HEK293T (cell line): Measurements from ENCODE around the gene DPP4.

Experiments
- CTCF ChIA-PET: fragments of 350-600 bp; formaldehyde crosslinking; extraction: SDS; loops from one replicate; lab custom pipeline; 2021; ENCODE audit warnings: antibody characterized with exemption, inconsistent platforms; lab: Yijun Ruan, JAX
- POLR2A ChIA-PET: fragments of 350-600 bp; formaldehyde crosslinking; extraction: SDS; loops from one replicate; lab custom pipeline; 2020; ENCODE audit warnings: antibody characterized with exemption, inconsistent platforms; lab: Yijun Ruan, JAX
- DNase-seq: peaks from one replicate; pipeline ENCODE4 v3.0.0; 2012; ENCODE audit warnings: mixed read lengths; ENCODE audit errors: extremely low spot score
- ARNT ChIP-seq: fragments of 450-650 bp; IDR thresholded peaks from 2 replicates; pipeline ENCODE4 v1.6.1; 2017; ENCODE audit warnings: mild to moderate bottlenecking
- BHLHE40 ChIP-seq: fragments of 450-650 bp; IDR thresholded peaks from 2 replicates; pipeline ENCODE4 v1.6.1; 2016; ENCODE audit warnings: mild to moderate bottlenecking, moderate library complexity, borderline replicate concordance
- CTBP1 ChIP-seq: fragments of 450-650 bp; IDR thresholded peaks from 2 replicates; pipeline ENCODE4 v1.6.1; 2016; ENCODE audit warnings: borderline replicate concordance
- ELF4 ChIP-seq: fragments of 450-650 bp; IDR thresholded peaks from 2 replicates; pipeline ENCODE4 v1.6.1; 2017; ENCODE audit warnings: antibody characterized with exemption
- FOXA1 ChIP-seq: fragments of 450-650 bp; IDR thresholded peaks from 2 replicates; pipeline ENCODE4 v1.6.1; 2016; ENCODE audit warnings: mild to moderate bottlenecking
- FOXK2 ChIP-seq: fragments of 450-650 bp; IDR thresholded peaks from 2 replicates; pipeline ENCODE4 v1.6.1; 2016; ENCODE audit warnings: mild to moderate bottlenecking
- FOXM1 ChIP-seq: fragments of 450-650 bp; IDR thresholded peaks from 2 replicates; pipeline ENCODE4 v1.6.1; 2017; ENCODE audit warnings: mild to moderate bottlenecking, borderline replicate concordance
- HDGF ChIP-seq: fragments of 450-650 bp; IDR thresholded peaks from 2 replicates; pipeline ENCODE4 v1.6.1; 2017; ENCODE audit warnings: antibody characterized with exemption, borderline replicate concordance
- L3MBTL2 ChIP-seq: fragments of 450-650 bp; conservative IDR thresholded peaks from 2 replicates; pipeline ENCODE4 v1.6.1; 2016; ENCODE audit warnings: mild to moderate bottlenecking
- LEF1 ChIP-seq: fragments of 450-650 bp; IDR thresholded peaks from 2 replicates; pipeline ENCODE4 v1.6.1; 2017; ENCODE audit warnings: mild to moderate bottlenecking, borderline replicate concordance
- NFRKB ChIP-seq: fragments of 450-650 bp; IDR thresholded peaks from 2 replicates; pipeline ENCODE4 v1.6.1; 2016; ENCODE audit warnings: mild to moderate bottlenecking, moderate library complexity
- SP1 ChIP-seq: fragments of 450-650 bp; IDR thresholded peaks from 2 replicates; pipeline ENCODE4 v1.6.1; 2017
- SUZ12 ChIP-seq: fragments of 450-650 bp; IDR thresholded peaks from 2 replicates; pipeline ENCODE4 v1.6.1; 2016; ENCODE audit warnings: mild to moderate bottlenecking
- TARDBP ChIP-seq: fragments of 450-650 bp; IDR thresholded peaks from 2 replicates; pipeline ENCODE4 v1.6.1; 2016
- ZNF384 ChIP-seq: fragments of 450-650 bp; IDR thresholded peaks from 2 replicates; pipeline ENCODE4 v1.6.1; 2016
- TF ChIP-seq, protein P1 (sequence below): fragments of 450-650 bp; IDR thresholded peaks from 2 replicates; pipeline ENCODE4 v1.6.1; 2016

Gene DPP4

DNA sequence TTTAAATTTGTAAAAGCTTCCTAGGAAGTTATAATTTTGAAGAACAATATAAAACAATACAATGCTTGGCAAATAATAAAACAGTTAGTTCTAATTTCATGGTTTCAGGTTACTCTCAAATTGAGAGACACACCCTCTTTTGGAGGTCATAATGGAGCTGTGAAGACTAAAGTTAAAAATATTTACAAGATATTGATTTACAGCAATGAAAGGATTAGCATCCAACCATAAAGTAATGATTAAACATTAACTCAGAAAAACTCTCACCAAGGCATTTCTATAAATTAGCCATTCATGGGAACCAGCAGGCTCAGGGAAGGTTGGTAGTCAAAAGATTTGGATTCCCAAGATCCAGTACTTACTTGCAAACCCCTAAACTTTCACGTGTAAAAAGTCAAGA is 6.4 kb downstream of the DPP4 start:
- DNase-seq = no peak
- ChIA-PET POLR2A (no interaction called here), CTCF (no interaction called here)
- no peak for TF ChIP-seq FOXK2
- no peak for TF ChIP-seq HDGF
- TF ChIP-seq TARDBP = no peak
- no peak for TF ChIP-seq NFRKB
- TF ChIP-seq ELF4 = no peak
- TF ChIP-seq BHLHE40 = no peak
- TF ChIP-seq FOXM1 = no peak
- TF ChIP-seq ZNF384 = no peak
- no peak for TF ChIP-seq CTBP1
- no peak for TF ChIP-seq LEF1
- no peak for TF ChIP-seq FOXA1
- TF ChIP-seq, protein P1, sequence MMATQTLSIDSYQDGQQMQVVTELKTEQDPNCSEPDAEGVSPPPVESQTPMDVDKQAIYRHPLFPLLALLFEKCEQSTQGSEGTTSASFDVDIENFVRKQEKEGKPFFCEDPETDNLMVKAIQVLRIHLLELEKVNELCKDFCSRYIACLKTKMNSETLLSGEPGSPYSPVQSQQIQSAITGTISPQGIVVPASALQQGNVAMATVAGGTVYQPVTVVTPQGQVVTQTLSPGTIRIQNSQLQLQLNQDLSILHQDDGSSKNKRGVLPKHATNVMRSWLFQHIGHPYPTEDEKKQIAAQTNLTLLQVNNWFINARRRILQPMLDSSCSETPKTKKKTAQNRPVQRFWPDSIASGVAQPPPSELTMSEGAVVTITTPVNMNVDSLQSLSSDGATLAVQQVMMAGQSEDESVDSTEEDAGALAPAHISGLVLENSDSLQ = no peak
- TF ChIP-seq ARNT = no peak
- no peak for TF ChIP-seq L3MBTL2
- no peak for TF ChIP-seq SUZ12
- TF ChIP-seq SP1 = no peak

- DNase-seq = no peak
- no peak for TF ChIP-seq CTBP1
- TF ChIP-seq NFRKB = no peak
- no peak for TF ChIP-seq FOXK2
- no peak for TF ChIP-seq SUZ12
- TF ChIP-seq ARNT = no peak
- TF ChIP-seq HDGF = no peak
- TF ChIP-seq ELF4 = no peak
- ChIA-PET CTCF (no interaction called here), POLR2A (no interaction called here)
Observed at GRCh38 chr2:162065767-162066166, 8.2 kb downstream of the DPP4 start.

DNA sequence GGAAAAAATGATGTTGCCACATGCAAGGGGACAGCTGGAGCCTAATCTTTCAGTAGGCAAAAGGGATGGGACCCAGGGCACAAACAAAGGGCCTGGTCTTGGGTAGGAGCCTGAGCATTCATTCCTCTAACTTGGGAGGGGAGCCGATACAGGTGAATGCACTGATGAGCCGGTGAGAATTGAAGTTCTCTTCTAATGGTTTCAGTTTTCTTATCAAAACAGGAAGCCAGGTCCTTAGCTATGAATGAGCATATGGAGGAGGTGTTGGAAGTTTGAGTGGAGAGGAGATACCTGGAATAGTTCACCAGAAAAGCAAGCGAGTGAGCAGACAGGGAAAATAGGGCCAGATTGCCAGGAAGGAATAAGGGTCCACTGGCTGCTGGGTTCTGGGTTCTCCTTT is 10.1 kb downstream of the DPP4 start:
- no peak for DNase-seq
- TF ChIP-seq L3MBTL2 (no peak), FOXK2 (no peak), TARDBP (no peak), ZNF384 (no peak), CTBP1 (no peak), BHLHE40 (no peak), HDGF (no peak), SP1 (no peak)
- POLR2A ChIA-PET = no interaction called here
- CTCF ChIA-PET = no interaction called here

DNA sequence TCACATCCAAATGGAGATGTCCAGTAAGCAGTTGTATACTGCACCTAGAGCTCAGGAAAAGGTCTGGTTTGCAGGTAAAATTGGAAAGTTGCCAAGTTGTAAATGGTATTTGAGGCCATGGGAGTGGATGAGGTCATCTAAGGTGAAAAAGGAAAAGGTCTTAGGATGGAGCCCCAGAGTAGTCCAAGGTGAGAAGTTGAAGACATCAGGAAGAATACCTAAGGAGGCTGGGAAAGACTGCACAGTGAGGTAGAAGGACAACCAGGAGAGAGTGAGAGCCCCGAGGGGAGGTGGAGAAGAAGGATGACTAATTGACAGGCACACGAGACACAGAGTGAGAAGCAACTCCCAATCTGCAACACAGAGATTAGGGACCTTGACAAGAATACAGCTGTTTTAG is 10.7 kb downstream of the DPP4 start:
- CTCF ChIA-PET = no interaction called here
- POLR2A ChIA-PET = no interaction called here
- TF ChIP-seq, protein P1 = no peak
- no peak for TF ChIP-seq FOXK2
- no peak for TF ChIP-seq ELF4
- TF ChIP-seq ARNT = no peak
- no peak for TF ChIP-seq TARDBP
- no peak for TF ChIP-seq LEF1
- no peak for DNase-seq

- no peak for DNase-seq
- no peak for TF ChIP-seq FOXA1
- TF ChIP-seq, protein P1 = no peak
- TF ChIP-seq CTBP1 = no peak
- no peak for TF ChIP-seq FOXM1
- no peak for TF ChIP-seq SUZ12
- no peak for TF ChIP-seq NFRKB
- no peak for TF ChIP-seq BHLHE40
- no peak for TF ChIP-seq LEF1
- ChIA-PET CTCF (no interaction called here), POLR2A (no interaction called here)
Observed at GRCh38 chr2:162062559-162062958, 11.5 kb downstream of the DPP4 start.

GRCh38 chr2:162061021-162061420 is 13.0 kb downstream of the DPP4 start:
- POLR2A ChIA-PET = no interaction called here
- no peak for DNase-seq
- no peak for TF ChIP-seq SUZ12
- TF ChIP-seq FOXA1 = no peak
- no peak for TF ChIP-seq FOXK2
- TF ChIP-seq, protein P1 = no peak
- TF ChIP-seq SP1 = no peak
- TF ChIP-seq FOXM1 = no peak
- TF ChIP-seq HDGF = no peak
- TF ChIP-seq ZNF384 = no peak
- TF ChIP-seq ELF4 = no peak
- no peak for TF ChIP-seq CTBP1
- no peak for TF ChIP-seq NFRKB
- no peak for TF ChIP-seq TARDBP
- TF ChIP-seq L3MBTL2 = no peak
- no peak for TF ChIP-seq ARNT
- TF ChIP-seq LEF1 = no peak
- no peak for TF ChIP-seq BHLHE40
- CTCF ChIA-PET = no interaction called here
